ENCODE results near the gene TTC28. TPM values are rescaled to one million over a fixed set of nuclear protein-coding genes. Genes with fewer than 3 reads are reported as not detected.
"Not testable (repeated sequence)": the region's sequence is repeated elsewhere in the genome, so short reads cannot be mapped to it uniquely, and the experiment has no call there.

TTC28 gene
- total RNA-seq, 1 experiment from 2014 or later: not detected

DNA sequence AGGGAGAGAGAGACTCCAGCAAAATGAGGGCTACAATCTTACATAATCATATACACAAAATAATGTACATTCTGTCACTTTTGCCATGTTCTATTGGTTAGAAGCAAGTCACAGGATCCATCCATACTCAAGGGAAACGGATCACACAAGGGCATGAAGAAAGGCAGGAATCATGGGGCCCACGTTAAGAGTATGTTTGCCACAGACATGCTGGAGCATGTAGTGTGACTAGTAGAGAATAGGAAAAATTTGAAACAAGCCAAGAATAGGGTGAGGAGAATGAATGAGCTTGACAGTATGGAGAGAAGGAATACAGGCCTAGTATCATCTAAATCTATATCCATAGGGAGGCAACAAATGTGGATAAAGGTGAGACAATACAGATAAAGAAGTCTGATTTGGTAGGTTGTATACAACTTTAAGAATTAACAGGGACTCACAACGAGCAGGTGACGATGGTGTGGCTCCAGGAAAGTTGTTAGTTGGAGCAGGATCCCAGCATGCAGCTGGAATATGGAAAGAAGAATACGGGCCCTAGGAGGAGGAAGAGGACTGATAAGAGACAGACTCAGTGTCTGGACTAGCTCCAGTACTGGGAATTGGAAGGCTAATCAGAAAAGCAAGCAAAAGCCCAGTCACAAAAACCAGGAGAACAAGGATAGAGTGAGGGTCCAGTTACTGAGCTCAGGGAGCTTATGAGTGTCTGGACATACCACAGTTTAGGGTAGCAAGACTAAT, 458.8 kb downstream of the TTC28 start:
- POLR2A ChIA-PET: interaction anchor here (0.6 to 1.0 kb wide), 3 partner anchors 37 to 168 kb away, joined by 3 to 4 read pairs (median 3); no protein-coding TSS in a partner anchor

GRCh38 chr22:28217277-28217676, 462.4 kb downstream of the TTC28 start:
- CTCF ChIA-PET: no interaction called here

More for the DNA sequence above, 458.8 kb downstream of the TTC28 start:
- Mint-ChIP-seq H3K36me3 (ENCODE audit: insufficient read depth, unreplicated experiment) (no peaks in the 10 kb centered on the region), H3K9me3 (ENCODE audit: unreplicated experiment) (no peaks in the 10 kb centered on the region), H3K4me3 (ENCODE audit: unreplicated experiment) (no peak overlapping the region), H3K4me1 (ENCODE audit: insufficient read depth, unreplicated experiment) (no peaks in the 10 kb centered on the region), H3K27me3 (ENCODE audit: insufficient read depth, unreplicated experiment) (peaks cover 17% of the 10 kb centered on the region), H3K27ac (ENCODE audit: low read depth, unreplicated experiment) (no peak overlapping the region)
- CTCF ChIA-PET: interaction anchor here (0.6 kb wide), 2 partner anchors 616 to 957 kb away, joined by 3 read pairs; no protein-coding TSS in a partner anchor
- intact Hi-C loops (cut with micrococcal nuclease): no loop called here
- no peak for DNase-seq (ENCODE audit: unreplicated experiment)
- no TSS peak for BruUV-seq (replicated peaks)
- TF ChIP-seq CTCF (IDR thresholded peaks at IDR 0.05; ENCODE audit: unreplicated experiment): no peak

DNA sequence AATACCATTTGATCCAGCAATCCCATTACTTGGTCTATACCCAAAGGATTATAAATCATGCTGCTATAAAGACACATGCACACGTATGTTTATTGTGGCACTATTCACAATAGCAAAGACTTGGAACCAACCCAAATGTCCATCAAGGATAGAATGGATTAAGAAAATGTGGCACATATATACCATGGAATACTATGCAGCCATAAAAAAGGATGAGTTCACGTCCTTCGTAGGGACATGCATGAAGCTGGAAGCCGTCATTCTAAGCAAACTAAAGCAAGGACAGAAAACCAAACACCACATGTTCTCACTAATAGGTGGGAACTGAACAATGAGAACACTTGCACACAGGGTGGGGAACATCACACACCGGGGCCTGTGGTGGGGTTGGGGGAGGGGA, 464.9 kb downstream of the TTC28 start:
- H3K27ac Mint-ChIP-seq (ENCODE audit: low read depth, unreplicated experiment); H3K9me3 Mint-ChIP-seq (ENCODE audit: unreplicated experiment); POLR2A ChIA-PET; intact Hi-C loops (cut with micrococcal nuclease); BruUV-seq (replicated peaks); DNase-seq (ENCODE audit: unreplicated experiment); H3K4me1 Mint-ChIP-seq (ENCODE audit: insufficient read depth, unreplicated experiment); CTCF ChIA-PET; H3K4me3 Mint-ChIP-seq (ENCODE audit: unreplicated experiment); H3K36me3 Mint-ChIP-seq (ENCODE audit: insufficient read depth, unreplicated experiment): not testable (repeated sequence)
- H3K27me3 Mint-ChIP-seq (ENCODE audit: insufficient read depth, unreplicated experiment): peaks cover 28% of the 10 kb centered on the region

More at GRCh38 chr22:28217277-28217676, 462.4 kb downstream of the TTC28 start:
- POLR2A ChIA-PET: no interaction called here
- H3K36me3 Mint-ChIP-seq (ENCODE audit: insufficient read depth, unreplicated experiment): no peaks in the 10 kb centered on the region
- intact Hi-C loops (cut with micrococcal nuclease): no loop called here
- peaks cover 3% of the 10 kb centered on the region for H3K27me3 Mint-ChIP-seq (ENCODE audit: insufficient read depth, unreplicated experiment)
- H3K9me3 Mint-ChIP-seq (ENCODE audit: unreplicated experiment): peaks cover under 1% of the 10 kb centered on the region
- no peak overlapping the region for H3K4me3 Mint-ChIP-seq (ENCODE audit: unreplicated experiment)
- no TSS peak for BruUV-seq (replicated peaks)
- H3K4me1 Mint-ChIP-seq (ENCODE audit: insufficient read depth, unreplicated experiment): no peaks in the 10 kb centered on the region
- H3K27ac Mint-ChIP-seq (ENCODE audit: low read depth, unreplicated experiment): no peak overlapping the region
- TF ChIP-seq CTCF (IDR thresholded peaks at IDR 0.05; ENCODE audit: unreplicated experiment): no peak
- DNase-seq (ENCODE audit: unreplicated experiment): no peak

- CTCF ChIA-PET; H3K9me3 Mint-ChIP-seq (ENCODE audit: unreplicated experiment); H3K4me3 Mint-ChIP-seq (ENCODE audit: unreplicated experiment); H3K4me1 Mint-ChIP-seq (ENCODE audit: insufficient read depth, unreplicated experiment); intact Hi-C loops (cut with micrococcal nuclease); BruUV-seq (replicated peaks); H3K27ac Mint-ChIP-seq (ENCODE audit: low read depth, unreplicated experiment); DNase-seq (ENCODE audit: unreplicated experiment); POLR2A ChIA-PET; H3K36me3 Mint-ChIP-seq (ENCODE audit: insufficient read depth, unreplicated experiment): not testable (repeated sequence)
- peaks cover 30% of the 10 kb centered on the region for H3K27me3 Mint-ChIP-seq (ENCODE audit: insufficient read depth, unreplicated experiment)
Observed at GRCh38 chr22:28209457-28209856, 470.2 kb downstream of the TTC28 start.

DNA sequence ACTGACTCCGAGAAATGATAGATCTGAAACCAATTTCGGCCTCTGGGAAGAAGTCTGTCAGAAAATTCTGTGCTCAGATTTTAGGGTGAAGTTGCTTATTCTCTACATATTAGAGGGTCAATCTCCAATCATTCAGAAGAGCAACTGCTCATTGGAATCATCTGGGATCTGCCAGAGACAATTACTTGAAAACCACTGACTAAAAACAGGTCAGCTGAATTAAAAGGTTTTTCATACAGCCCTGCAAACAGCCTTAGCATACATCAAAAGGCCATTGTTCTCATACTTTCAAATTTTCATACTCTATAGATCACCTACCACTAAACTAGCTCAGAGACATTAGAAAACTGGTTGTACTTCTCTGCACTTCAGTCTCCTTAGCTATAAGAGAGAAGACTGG, 470.9 kb downstream of the TTC28 start:
- Mint-ChIP-seq H3K4me3 (ENCODE audit: unreplicated experiment) (no peak overlapping the region), H3K27me3 (ENCODE audit: insufficient read depth, unreplicated experiment) (peaks cover 36% of the 10 kb centered on the region), H3K27ac (ENCODE audit: low read depth, unreplicated experiment) (no peak overlapping the region), H3K9me3 (ENCODE audit: unreplicated experiment) (peaks cover 7% of the 10 kb centered on the region), H3K4me1 (ENCODE audit: insufficient read depth, unreplicated experiment) (no peaks in the 10 kb centered on the region), H3K36me3 (ENCODE audit: insufficient read depth, unreplicated experiment) (no peaks in the 10 kb centered on the region)
- intact Hi-C loops (cut with micrococcal nuclease): no loop called here
- POLR2A ChIA-PET: interaction anchor here (0.8 kb wide), 1 partner anchor 165 kb away, joined by 3 read pairs; no protein-coding TSS in a partner anchor
- CTCF ChIA-PET: interaction anchor here (0.5 kb wide), 1 partner anchor 746 kb away, joined by 3 read pairs; no protein-coding TSS in a partner anchor
- BruUV-seq (replicated peaks): no TSS peak
- TF ChIP-seq CTCF (IDR thresholded peaks at IDR 0.05; ENCODE audit: unreplicated experiment): no peak
- DNase-seq (ENCODE audit: unreplicated experiment): no peak
